HL-60/S4 (cell line): ENCODE results near the gene GRK2.

ENCODE experiments used
- in situ Hi-C: fragments of 300-500 bp; cut with MboI; formaldehyde crosslinking; loops from 2 replicates; pipeline ENCODE4 v1.14.3; 2022; ENCODE audit warnings: low sequenced_read_pairs

The GRK2 gene

GRCh38 chr11:67293090-67293489 is 26.8 kb downstream of the GRK2 start:
- in situ Hi-C loops, result no loop called here

- in situ Hi-C loops, result no loop called here
These were observed 29.6 kb downstream of the GRK2 start for GRCh38 chr11:67295846-67296245.

- in situ Hi-C loops, result no loop called here
These were observed 32.5 kb downstream of the GRK2 start for GRCh38 chr11:67298786-67299185.

- in situ Hi-C loops, result no loop called here
These were observed 33.4 kb downstream of the GRK2 start for GRCh38 chr11:67299471-67300191.

GRCh38 chr11:67300256-67300755 is 34.0 kb downstream of the GRK2 start:
- in situ Hi-C loops, result no loop called here

- in situ Hi-C loops, result no loop called here
These were observed 34.6 kb downstream of the GRK2 start for GRCh38 chr11:67300756-67301312.

- in situ Hi-C loops, result no loop called here
These were observed 35.1 kb downstream of the GRK2 start for GRCh38 chr11:67301313-67301921.

- in situ Hi-C loops, result no loop called here
These were observed 35.8 kb downstream of the GRK2 start for GRCh38 chr11:67301951-67302516.

GRCh38 chr11:67302571-67303131 is 36.4 kb downstream of the GRK2 start:
- in situ Hi-C loops, result no loop called here

GRCh38 chr11:67303132-67303834 is 37.0 kb downstream of the GRK2 start, which contains the start of gene SSH3:
Gene SSH3, plus strand, starts transcription at chr11:67303530. Its CDS starts 96 bp downstream, at chr11:67303626.
- in situ Hi-C loops, result no loop called here

- in situ Hi-C loops, result no loop called here
These were observed 37.6 kb downstream of the GRK2 start for GRCh38 chr11:67303835-67304411.

GRCh38 chr11:67304511-67305113 is 38.3 kb downstream of the GRK2 start:
- in situ Hi-C loops, result no loop called here

GRCh38 chr11:67306769-67307544 is 40.7 kb downstream of the GRK2 start:
- in situ Hi-C loops, result no loop called here

GRCh38 chr11:67307545-67308001 is 41.3 kb downstream of the GRK2 start:
- in situ Hi-C loops, result no loop called here

- in situ Hi-C loops, result no loop called here
These were observed 42.0 kb downstream of the GRK2 start for GRCh38 chr11:67308031-67308866.

- in situ Hi-C loops, result no loop called here
These were observed 42.9 kb downstream of the GRK2 start for GRCh38 chr11:67309166-67309565.

- in situ Hi-C loops, result no loop called here
These were observed 43.4 kb downstream of the GRK2 start for GRCh38 chr11:67309661-67310061.
